NCI-H128 (cell line): ENCODE results near the gene CCDC152.
"Not testable (repeated sequence)": the region's sequence is repeated elsewhere in the genome, so short reads cannot be mapped to it uniquely, and the experiment has no call there.

ENCODE experiments used
- DNase-seq: peaks from one replicate; lab custom pipeline; 2025; ENCODE audit not compliant: unreplicated experiment; lab: John Stamatoyannopoulos, UW

CCDC152 gene

GRCh38 chr5:42756606-42757601 is at the start of gene CCDC152:
Gene CCDC152 (plus strand): TSS chr5:42756818. CDS start chr5:42759122, 2,304 bp downstream.
- no peak for DNase-seq

- no peak for DNase-seq
These were observed 40.8 kb upstream of the CCDC152 start for GRCh38 chr5:42715785-42716184.

- DNase-seq, result no peak
These were observed 38.0 kb upstream of the CCDC152 start for GRCh38 chr5:42718591-42718990.

GRCh38 chr5:42719034-42719433 is 37.6 kb upstream of the CCDC152 start:
- no peak for DNase-seq

DNA sequence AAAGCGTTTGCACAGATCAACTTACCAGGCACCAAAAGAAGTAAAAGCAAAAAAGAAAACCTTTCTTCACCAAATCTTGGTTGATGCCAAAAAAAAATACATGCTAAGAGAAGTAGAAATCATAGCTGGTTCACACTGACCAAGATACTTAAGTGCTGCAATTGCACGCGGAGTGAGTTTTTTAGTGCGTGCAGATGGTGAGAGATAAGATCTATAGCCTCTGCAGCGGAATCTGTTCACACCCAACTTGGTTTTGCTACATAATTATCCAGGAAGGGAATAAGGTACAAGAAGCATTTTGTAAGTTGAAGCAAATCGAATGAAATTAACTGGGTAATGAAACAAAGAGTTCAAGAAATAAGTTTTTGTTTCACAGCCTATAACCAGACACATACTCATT is 36.4 kb upstream of the CCDC152 start:
- no peak for DNase-seq

DNA sequence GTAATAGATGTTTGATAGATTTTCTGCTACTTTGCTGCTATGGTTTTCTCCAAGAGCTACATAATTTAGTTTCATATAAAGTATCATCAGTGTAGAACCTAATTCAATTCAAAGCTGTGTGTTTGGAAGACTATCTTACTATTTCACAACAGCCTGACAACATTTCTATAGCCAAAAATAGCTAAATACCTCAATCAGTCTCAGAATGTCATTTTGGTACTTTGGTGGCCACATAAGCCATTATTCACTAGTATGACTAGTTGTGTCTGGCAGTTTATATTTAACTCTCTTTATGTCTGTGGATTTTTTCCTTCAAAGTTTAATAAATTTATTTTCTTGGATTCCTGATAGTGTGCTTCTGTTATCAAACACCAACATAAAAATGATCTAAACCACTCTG is 35.1 kb upstream of the CCDC152 start:
- no peak for DNase-seq

GRCh38 chr5:42734531-42735058 is 22.0 kb upstream of the CCDC152 start:
- DNase-seq, result not testable (repeated sequence)

DNA sequence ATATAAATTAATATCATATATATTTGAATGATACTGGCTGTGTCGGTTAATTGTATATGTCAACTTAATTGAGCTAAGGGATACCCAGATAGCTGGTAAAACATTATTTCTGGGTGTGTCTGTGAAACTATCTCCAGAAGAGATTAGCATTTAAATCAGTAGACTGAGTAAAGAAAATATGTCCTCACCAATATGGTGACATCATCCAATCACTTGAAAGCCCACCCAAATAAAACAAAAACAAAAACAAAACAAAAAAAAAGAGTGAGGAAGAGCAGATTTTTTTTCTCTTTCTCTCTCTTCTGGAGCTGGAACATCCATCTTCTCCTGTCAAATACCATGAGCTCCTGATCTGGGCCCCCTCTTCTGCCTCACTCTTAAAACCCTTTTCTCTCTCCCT is 15.7 kb upstream of the CCDC152 start:
- no peak for DNase-seq

DNA sequence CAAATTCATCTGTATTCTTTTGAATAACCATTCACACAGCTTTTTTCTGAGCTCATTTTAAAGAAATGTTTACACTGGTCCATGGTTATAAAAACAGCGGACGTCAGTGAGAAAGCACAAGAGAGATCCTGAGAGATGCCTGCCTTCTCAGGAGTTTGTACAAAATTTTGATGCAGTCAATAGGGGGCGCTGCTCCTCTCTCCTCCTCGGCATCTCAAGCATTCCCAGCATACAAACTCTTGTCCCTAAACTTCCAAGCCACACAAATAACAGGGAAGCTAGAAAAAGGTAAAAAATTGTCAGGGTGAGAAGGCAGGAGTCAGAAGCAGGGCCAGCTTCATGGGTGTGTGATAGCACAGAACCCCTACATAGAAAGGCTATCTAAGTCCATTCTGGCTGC is 11.2 kb upstream of the CCDC152 start:
- no peak for DNase-seq

GRCh38 chr5:42745856-42746255 is 10.8 kb upstream of the CCDC152 start:
- no peak for DNase-seq

DNA sequence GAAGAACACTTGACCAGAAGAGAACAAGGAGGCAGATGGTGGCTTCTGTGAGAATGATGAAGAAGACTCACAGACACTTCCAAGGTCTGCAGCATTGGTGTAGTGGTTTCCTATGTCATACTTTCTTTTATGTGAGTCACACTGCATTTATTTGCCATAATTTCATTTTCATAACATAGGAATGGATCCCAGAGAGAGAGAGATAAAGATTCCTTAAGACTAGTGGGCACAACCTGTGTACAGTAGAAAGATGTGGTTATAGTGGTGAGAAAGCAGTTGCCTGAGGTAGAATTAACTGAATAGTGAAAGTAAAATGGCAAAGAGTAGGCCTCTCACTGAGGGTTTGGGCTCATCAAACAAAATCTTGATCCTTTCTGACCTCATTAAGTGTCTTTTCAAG is 7.6 kb upstream of the CCDC152 start:
- DNase-seq, result no peak

GRCh38 chr5:42750507-42750906 is 6.1 kb upstream of the CCDC152 start:
- DNase-seq, result no peak

DNA sequence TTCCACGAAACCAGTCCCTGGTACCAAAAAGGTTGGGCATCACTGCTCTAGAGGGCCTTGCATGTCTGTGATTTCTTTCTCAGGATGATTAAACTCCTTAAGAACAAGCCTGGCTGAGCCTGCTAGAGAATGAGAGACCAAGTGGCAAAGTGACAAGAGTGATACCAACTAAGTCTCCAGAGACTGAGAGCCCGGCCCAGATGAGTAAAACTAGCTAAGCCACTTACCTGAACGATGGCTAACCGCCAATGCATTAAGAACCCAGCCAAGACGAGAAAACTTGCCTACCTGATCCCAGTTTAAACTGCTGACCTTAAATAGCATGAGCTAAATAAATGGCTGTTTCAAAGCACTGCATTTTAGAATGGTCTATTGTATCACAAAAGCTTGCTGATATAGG is 5.6 kb upstream of the CCDC152 start:
- DNase-seq, result no peak

DNA sequence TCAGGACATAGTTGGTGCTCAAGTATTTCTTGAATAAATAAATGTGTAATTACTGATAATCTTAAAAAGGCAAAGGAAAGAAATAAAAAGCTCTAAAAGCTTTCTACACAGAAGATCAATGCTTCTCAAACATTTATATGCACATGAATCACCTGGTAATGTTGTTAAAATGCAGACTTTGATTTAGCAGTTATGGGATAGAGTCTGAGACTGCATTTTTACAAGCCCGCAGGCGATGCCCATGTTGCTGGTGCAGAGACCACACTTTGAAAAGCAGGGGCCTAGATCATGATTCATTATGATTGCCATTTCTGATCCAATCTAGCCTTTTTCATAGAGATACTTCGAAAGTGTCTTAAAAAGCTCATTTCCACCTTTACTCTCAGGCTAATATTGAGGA is 3.5 kb upstream of the CCDC152 start:
- no peak for DNase-seq

- no peak for DNase-seq
These were observed 2.8 kb downstream of the CCDC152 start for GRCh38 chr5:42759456-42759855.

DNA sequence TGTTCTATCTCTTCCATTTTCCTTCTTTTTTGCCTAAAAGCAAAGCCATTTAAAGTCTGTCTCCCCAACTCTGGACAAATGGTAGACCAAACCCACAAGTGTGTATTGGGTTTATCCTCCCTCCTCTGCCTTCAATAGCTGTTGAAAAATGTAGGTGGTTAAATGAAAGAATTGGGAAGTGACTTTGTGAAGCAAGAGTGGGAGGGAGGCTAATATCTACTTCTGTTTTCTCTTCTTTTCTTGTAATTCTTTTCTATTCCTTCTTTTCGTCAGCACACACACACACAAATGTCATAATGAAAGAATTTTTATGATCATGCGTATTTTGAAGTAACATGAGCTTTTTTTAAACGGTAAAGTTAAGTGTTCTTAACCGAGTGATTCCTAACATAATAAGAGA is 3.8 kb downstream of the CCDC152 start:
- DNase-seq, result no peak

GRCh38 chr5:42761791-42762190 is 5.2 kb downstream of the CCDC152 start:
- DNase-seq, result no peak

DNA sequence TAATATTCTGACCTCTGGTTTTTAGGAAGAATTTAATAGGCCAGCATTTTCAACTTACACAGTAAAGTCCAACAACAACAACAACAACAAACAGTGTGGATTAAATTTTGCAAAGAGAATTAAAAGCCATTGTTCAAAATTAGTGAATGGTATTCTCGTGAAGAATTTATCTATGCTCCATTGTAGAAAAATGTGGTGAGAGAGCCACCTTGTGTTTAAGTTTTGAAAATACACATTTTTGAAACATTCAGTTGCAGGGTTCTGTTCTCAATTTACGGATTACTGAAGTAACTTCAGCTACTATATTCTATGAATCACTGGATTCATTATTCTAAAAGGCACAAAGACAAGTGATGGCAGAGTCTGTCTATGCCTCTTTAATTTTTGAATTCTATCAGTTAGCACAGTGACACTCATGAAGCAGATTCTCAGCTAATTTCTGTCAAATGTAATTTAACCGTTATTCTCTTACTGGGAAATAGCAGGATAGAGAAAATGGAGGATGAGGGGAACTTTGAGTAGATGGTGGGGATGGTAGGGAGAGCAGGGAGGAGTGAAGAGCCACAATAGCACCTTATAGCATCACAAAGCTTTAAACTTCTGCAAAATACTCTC is 11.0 kb downstream of the CCDC152 start:
- DNase-seq, result no peak

DNA sequence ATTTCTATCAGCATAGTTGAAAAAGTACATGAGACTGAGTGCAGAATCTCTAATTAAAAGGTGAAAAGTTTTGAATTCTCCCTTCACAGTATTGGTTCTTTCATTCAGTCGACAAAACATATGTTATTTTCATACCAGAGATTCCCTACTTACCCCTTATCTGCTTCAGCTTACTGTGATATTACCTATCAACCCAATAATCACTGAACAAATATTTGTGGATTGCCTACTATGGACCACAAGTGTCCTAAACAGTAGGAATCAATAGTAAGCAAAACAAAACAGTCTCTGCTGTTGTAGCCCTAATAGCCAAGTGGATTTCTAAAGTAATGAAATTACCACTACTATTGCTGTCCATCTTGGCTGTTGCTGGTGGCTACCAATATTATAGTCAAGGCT is 11.5 kb downstream of the CCDC152 start:
- DNase-seq, result no peak

DNA sequence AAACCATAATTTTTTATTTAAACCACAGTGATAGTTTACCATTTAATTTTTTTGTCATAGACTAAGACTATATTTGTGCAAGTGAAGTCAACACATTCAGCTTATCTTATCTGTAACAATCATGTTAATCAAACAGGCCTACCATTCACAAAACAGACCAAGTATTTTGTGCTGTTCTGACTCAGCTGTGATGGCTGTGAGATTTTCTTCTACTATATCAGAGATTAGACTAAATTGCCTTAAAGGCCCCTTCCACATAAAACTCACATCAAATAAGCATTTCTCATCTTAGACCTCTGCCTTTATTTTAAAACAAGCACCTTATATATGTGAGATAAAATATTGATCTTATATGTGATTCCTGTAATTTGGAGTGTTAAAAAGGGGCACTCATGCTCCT is 13.4 kb downstream of the CCDC152 start:
- DNase-seq, result no peak

GRCh38 chr5:42772265-42772993 is 15.8 kb downstream of the CCDC152 start:
- no peak for DNase-seq
